CD4-positive, alpha-beta memory T cell (primary cell): ENCODE results near the gene TBX4. TPM values are rescaled to one million over a fixed set of nuclear protein-coding genes. Genes with fewer than 3 reads are reported as not detected.
A peak's percentile ranks its signal among the peaks of the same experiment; 100 is the strongest.
"Not testable (repeated sequence)": the region's sequence is repeated elsewhere in the genome, so short reads cannot be mapped to it uniquely, and the experiment has no call there.

Experiments used
- CTCF ChIA-PET: fragments of 350-600 bp; sonication (Branson Sonifier 250); formaldehyde crosslinking; loops from one replicate; lab custom pipeline; 2021; ENCODE audit warnings: inconsistent platforms; ENCODE audit not compliant: partially characterized antibody; lab: Charles Lee
- POLR2A ChIA-PET: fragments of 350-600 bp; sonication (Branson Sonifier 250); formaldehyde crosslinking; loops from one replicate; lab custom pipeline; 2021; ENCODE audit not compliant: partially characterized antibody; lab: Charles Lee
- DNase-seq, 5 donors: peaks; one replicate each; pipeline versions ENCODE4 v3.0.0 to v3.0.0-alpha.2; 2020 to 2022; ENCODE audit warnings: mixed read lengths in 1 of 5
- H3K27ac ChIP-seq: one replicate; pipeline ENCODE4 v1.7.0; 2013; ENCODE audit warnings: low read depth, low read length
- H3K27me3 ChIP-seq: 2 replicates; pipeline ENCODE4 v1.7.0; 2013; ENCODE audit warnings: mild to moderate bottlenecking, low read length, moderate library complexity; ENCODE audit not compliant: insufficient read depth
- H3K36me3 ChIP-seq: 2 replicates; pipeline ENCODE4 v1.7.0; 2013; ENCODE audit warnings: mild to moderate bottlenecking, low read length, moderate library complexity; ENCODE audit not compliant: insufficient read depth
- H3K4me1 ChIP-seq: 2 replicates; pipeline ENCODE4 v1.7.0; 2013; ENCODE audit warnings: mild to moderate bottlenecking, low read length, moderate library complexity; ENCODE audit not compliant: insufficient read depth
- H3K4me3 ChIP-seq, 2 donors: one replicate each; pipeline ENCODE4 v1.7.0; 2013; ENCODE audit warnings: low read length in 2 of 2, mild to moderate bottlenecking in 1 of 2
- H3K9me3 ChIP-seq, 2 donors: one replicate each; pipeline ENCODE4 v1.7.0; 2013; ENCODE audit warnings: low read length in 2 of 2, control low read depth in 1 of 2; ENCODE audit not compliant: control insufficient read depth in 1 of 2
- H3K27ac Mint-ChIP-seq, 7 donors: one replicate each; pipeline ENCODE4 v1.8.0; 2020 to 2021; ENCODE audit warnings: mixed read lengths in 7 of 7, mild to moderate bottlenecking in 6 of 7, inconsistent platforms in 3 of 7, moderate library complexity in 3 of 7
- H3K27me3 Mint-ChIP-seq, 2 donors: one replicate each; pipeline ENCODE4 v1.8.0; 2020 to 2021; ENCODE audit warnings: mixed read lengths in 2 of 2
- H3K36me3 Mint-ChIP-seq, 2 donors: one replicate each; pipeline ENCODE4 v1.8.0; 2020 to 2021; ENCODE audit warnings: mixed read lengths in 2 of 2, inconsistent platforms in 1 of 2, mild to moderate bottlenecking in 1 of 2
- H3K4me1 Mint-ChIP-seq, 4 donors: one replicate each; pipeline ENCODE4 v1.8.0; 2020 to 2021; ENCODE audit warnings: mixed read lengths in 4 of 4, mild to moderate bottlenecking in 1 of 4
- H3K4me3 Mint-ChIP-seq, 8 donors: one replicate each; pipeline ENCODE4 v1.8.0; 2020 to 2021; ENCODE audit warnings: mixed read lengths in 8 of 8, mild to moderate bottlenecking in 7 of 8, moderate library complexity in 6 of 8, inconsistent platforms in 3 of 8
- H3K9me3 Mint-ChIP-seq, 8 donors: one replicate each; pipeline ENCODE4 v1.8.0; 2020 to 2021; ENCODE audit warnings: mixed read lengths in 8 of 8, mild to moderate bottlenecking in 5 of 8, inconsistent platforms in 3 of 8, moderate library complexity in 1 of 8
- intact Hi-C: fragments of 100-400 bp; cut with micrococcal nuclease; formaldehyde crosslinking; loops from one replicate; pipeline ENCODE4 v1.15.1; 2023
- polyA plus RNA-seq, 2 donors: library from polyadenylated mRNA; unstranded; fragments of 300-500 nt; fragmentation: Illumina TruSeq; gene quantifications; one replicate each; pipeline ENCODE4 v1.2.3, GENCODE V29; 2021
- total RNA-seq, 2 experiments: library from RNA; stranded (reverse); gene quantifications; one replicate each; pipeline ENCODE4 v1.2.3, GENCODE V29; 2021

Gene TBX4
- total and polyA plus RNA-seq, 4 experiments from 2014 or later: not detected

DNA sequence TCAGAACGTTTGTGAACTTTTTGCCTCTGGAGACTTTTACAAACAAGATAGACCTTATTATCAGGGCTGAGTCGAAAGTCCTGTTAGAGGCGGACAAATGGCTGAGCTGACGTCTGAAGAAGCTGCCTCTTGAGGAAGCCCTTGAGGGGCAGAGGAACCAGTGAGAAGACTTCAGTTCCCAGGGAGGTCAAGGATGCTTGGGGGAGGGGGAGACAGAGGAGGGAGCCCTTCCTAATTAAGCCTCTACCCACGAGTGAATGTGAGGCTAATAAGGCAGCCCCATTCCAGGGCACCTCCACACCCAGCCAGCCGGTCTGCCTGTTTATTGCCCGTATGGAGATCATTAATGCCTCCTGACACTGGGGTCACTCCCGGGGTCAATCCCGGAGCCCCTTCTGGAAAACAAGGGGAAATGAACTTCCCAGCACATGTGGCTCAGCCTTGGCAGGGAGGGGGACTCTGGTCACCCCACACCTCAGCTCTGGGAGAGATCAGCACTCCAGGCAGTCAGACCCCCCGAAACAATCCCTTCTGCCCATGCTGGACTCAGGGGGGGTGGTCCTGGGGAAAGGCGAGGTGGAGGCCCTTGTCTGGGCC is 9.2 kb upstream of the TBX4 start:
- H3K27ac ChIP-seq: no peak overlapping the region
- H3K9me3 ChIP-seq: no peaks in the 10 kb centered on the region
- Mint-ChIP-seq H3K4me3 (no peak overlapping the region), H3K4me1 (no peaks in the 10 kb centered on the region), H3K36me3 (peaks cover 0 to 8% of the 10 kb centered on the region in 2 donors), H3K27ac (no peak overlapping the region), H3K9me3 (peaks cover 0 to 24% (median 13%) of the 10 kb centered on the region in 8 donors), H3K27me3 (peaks cover 26 to 33% of the 10 kb centered on the region in 2 donors)
- DNase-seq: no peak
- H3K4me3 ChIP-seq: no peak overlapping the region
- CTCF ChIA-PET: interaction anchor here (1.1 kb wide), 1 partner anchor 10 kb away, joined by 3 read pairs; no protein-coding TSS in a partner anchor
- H3K36me3 ChIP-seq: no peaks in the 10 kb centered on the region
- no peaks in the 10 kb centered on the region for H3K27me3 ChIP-seq
- no peaks in the 10 kb centered on the region for H3K4me1 ChIP-seq
- intact Hi-C loops: no loop called here
- POLR2A ChIA-PET: no interaction called here

GRCh38 chr17:61443475-61443882 is 8.7 kb upstream of the TBX4 start:
- peak overlapping the region in 1 of 7 donors; percentile 9 for H3K27ac Mint-ChIP-seq
- H3K4me1 ChIP-seq: no peaks in the 10 kb centered on the region
- peaks cover 29 to 33% of the 10 kb centered on the region in 2 donors for H3K27me3 Mint-ChIP-seq
- H3K4me1 Mint-ChIP-seq: no peaks in the 10 kb centered on the region
- CTCF ChIA-PET: interaction anchor here (1.1 kb wide), 1 partner anchor 10 kb away, joined by 3 read pairs; no protein-coding TSS in a partner anchor
- H3K27me3 ChIP-seq: no peaks in the 10 kb centered on the region
- H3K9me3 ChIP-seq: no peaks in the 10 kb centered on the region
- H3K36me3 ChIP-seq: no peaks in the 10 kb centered on the region
- no peak overlapping the region for H3K27ac ChIP-seq
- peaks cover 0 to 8% of the 10 kb centered on the region in 2 donors for H3K36me3 Mint-ChIP-seq
- H3K4me3 ChIP-seq: no peak overlapping the region
- no peak overlapping the region for H3K4me3 Mint-ChIP-seq
- POLR2A ChIA-PET: no interaction called here
- no peak for DNase-seq
- intact Hi-C loops: no loop called here
- peaks cover 0 to 20% (median 9%) of the 10 kb centered on the region in 8 donors for H3K9me3 Mint-ChIP-seq

DNA sequence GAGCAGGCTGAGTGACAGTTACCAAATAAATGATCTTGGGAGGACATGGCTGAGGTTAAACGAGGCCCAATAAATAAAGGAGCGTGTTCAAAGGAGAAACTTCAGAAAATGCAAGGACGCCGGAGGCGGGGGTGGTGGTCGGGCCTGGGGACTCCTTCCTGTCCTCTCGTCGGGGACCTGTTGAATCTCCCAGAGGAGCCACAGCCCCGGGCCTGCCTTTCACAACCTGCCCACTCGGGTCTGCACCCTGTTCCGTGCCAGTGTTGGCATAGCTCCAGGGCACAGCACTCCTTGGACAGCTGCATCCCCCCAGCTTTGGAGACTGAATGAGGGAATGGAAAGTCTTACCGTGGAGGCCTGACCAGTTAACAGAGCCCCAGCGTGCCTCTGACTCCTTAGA is 8.1 kb upstream of the TBX4 start:
- H3K36me3 Mint-ChIP-seq: peaks cover 0 to 8% of the 10 kb centered on the region in 2 donors
- peaks cover 30 to 32% of the 10 kb centered on the region in 2 donors for H3K27me3 Mint-ChIP-seq
- ChIA-PET CTCF (interaction anchor here (1.5 kb wide), 1 partner anchor 31 kb away, joined by 3 read pairs; no protein-coding TSS in a partner anchor), POLR2A (no interaction called here)
- H3K4me3 Mint-ChIP-seq: no peak overlapping the region
- no peaks in the 10 kb centered on the region for H3K4me1 Mint-ChIP-seq
- Histone ChIP-seq H3K36me3 (no peaks in the 10 kb centered on the region), H3K4me3 (no peak overlapping the region), H3K4me1 (no peaks in the 10 kb centered on the region), H3K27ac (no peak overlapping the region), H3K27me3 (no peaks in the 10 kb centered on the region), H3K9me3 (no peaks in the 10 kb centered on the region)
- no peak overlapping the region for H3K27ac Mint-ChIP-seq
- H3K9me3 Mint-ChIP-seq: peaks cover 0 to 18% (median 8%) of the 10 kb centered on the region in 8 donors
- intact Hi-C loops: no loop called here
- no peak for DNase-seq

- peaks cover 0 to 8% of the 10 kb centered on the region in 2 donors for H3K36me3 Mint-ChIP-seq
- no peak overlapping the region for H3K27ac Mint-ChIP-seq
- Histone ChIP-seq H3K4me1 (no peaks in the 10 kb centered on the region), H3K27me3 (peaks cover 4% of the 10 kb centered on the region), H3K27ac (no peak overlapping the region), H3K36me3 (no peaks in the 10 kb centered on the region), H3K9me3 (no peaks in the 10 kb centered on the region), H3K4me3 (no peak overlapping the region)
- H3K27me3 Mint-ChIP-seq: peaks cover 27 to 32% of the 10 kb centered on the region in 2 donors
- H3K4me3 Mint-ChIP-seq: no peak overlapping the region
- no peaks in the 10 kb centered on the region for H3K4me1 Mint-ChIP-seq
- no peak for DNase-seq
- intact Hi-C loops: no loop called here
- CTCF ChIA-PET: interaction anchor here (1.5 kb wide), 1 partner anchor 32 kb away, joined by 3 read pairs; no protein-coding TSS in a partner anchor
- peaks cover 0 to 13% (median 7%) of the 10 kb centered on the region in 8 donors for H3K9me3 Mint-ChIP-seq
- POLR2A ChIA-PET: no interaction called here
These were observed 7.4 kb upstream of the TBX4 start for GRCh38 chr17:61444831-61445230.

- Mint-ChIP-seq H3K36me3 (no peaks in the 10 kb centered on the region), H3K4me3 (no peak overlapping the region), H3K4me1 (peaks cover 2 to 7% (median 4%) of the 10 kb centered on the region in 4 donors), H3K9me3 (no peaks in the 10 kb centered on the region), H3K27ac (no peak overlapping the region), H3K27me3 (peaks cover 23 to 32% of the 10 kb centered on the region in 2 donors)
- ChIA-PET POLR2A (interaction anchor here (0.6 kb wide), 1 partner anchor 33 kb away, joined by 3 read pairs; no protein-coding TSS in a partner anchor), CTCF (interaction anchor here (0.6 to 1.0 kb wide), 3 partner anchors 32 to 1042 kb away, joined by 3 to 6 read pairs (median 3); partner anchors contain the start of gene BRIP1)
- DNase-seq: no peak
- Histone ChIP-seq H3K4me1 (no peaks in the 10 kb centered on the region), H3K27me3 (peaks cover 16% of the 10 kb centered on the region), H3K4me3 (no peak overlapping the region), H3K27ac (no peak overlapping the region), H3K9me3 (no peaks in the 10 kb centered on the region), H3K36me3 (no peaks in the 10 kb centered on the region)
- intact Hi-C loops: no loop called here
These were observed 4.9 kb upstream of the TBX4 start for GRCh38 chr17:61447358-61447757.

- Mint-ChIP-seq H3K4me1 (peaks cover 3 to 12% (median 8%) of the 10 kb centered on the region in 4 donors), H3K27me3 (peaks cover 28 to 38% of the 10 kb centered on the region in 2 donors), H3K4me3 (no peak overlapping the region), H3K36me3 (no peaks in the 10 kb centered on the region), H3K9me3 (no peaks in the 10 kb centered on the region), H3K27ac (no peak overlapping the region)
- H3K9me3 ChIP-seq: no peaks in the 10 kb centered on the region
- no peak for DNase-seq
- H3K36me3 ChIP-seq: no peaks in the 10 kb centered on the region
- no peak overlapping the region for H3K4me3 ChIP-seq
- intact Hi-C loops: no loop called here
- CTCF ChIA-PET: interaction anchor here (1.1 to 1.9 kb wide), 2 partner anchors 8 to 36 kb away, joined by 4 to 7 read pairs; no protein-coding TSS in a partner anchor
- POLR2A ChIA-PET: no interaction called here
- peaks cover 22% of the 10 kb centered on the region for H3K27me3 ChIP-seq
- no peak overlapping the region for H3K27ac ChIP-seq
- H3K4me1 ChIP-seq: peaks cover 5% of the 10 kb centered on the region
These were observed 4.2 kb upstream of the TBX4 start for GRCh38 chr17:61448042-61448441.

GRCh38 chr17:61449140-61449539 is 3.1 kb upstream of the TBX4 start:
- H3K36me3 ChIP-seq, H3K4me1 ChIP-seq, POLR2A ChIA-PET, H3K9me3 Mint-ChIP-seq, H3K4me3 ChIP-seq, H3K9me3 ChIP-seq, H3K4me3 Mint-ChIP-seq, H3K27ac ChIP-seq, intact Hi-C loops, H3K27ac Mint-ChIP-seq, H3K36me3 Mint-ChIP-seq, DNase-seq: not testable (repeated sequence)
- H3K4me1 Mint-ChIP-seq: peaks cover 10 to 22% (median 14%) of the 10 kb centered on the region in 4 donors
- H3K27me3 Mint-ChIP-seq: peaks cover 35 to 46% of the 10 kb centered on the region in 2 donors
- H3K27me3 ChIP-seq: peaks cover 22% of the 10 kb centered on the region
- CTCF ChIA-PET: interaction anchor here (0.7 to 1.9 kb wide), 3 partner anchors 9 to 228 kb away, joined by 3 to 7 read pairs (median 4); no protein-coding TSS in a partner anchor
